ENCODE data around the gene PPM1F. TPM values are rescaled to one million over a fixed set of nuclear protein-coding genes. Genes with fewer than 3 reads are reported as not detected.

Gene PPM1F
- total and polyA plus RNA-seq, 2 donors (not counting 1 experiment from before 2014, with no cell fraction given): 12.5 to 37.0 TPM

DNA sequence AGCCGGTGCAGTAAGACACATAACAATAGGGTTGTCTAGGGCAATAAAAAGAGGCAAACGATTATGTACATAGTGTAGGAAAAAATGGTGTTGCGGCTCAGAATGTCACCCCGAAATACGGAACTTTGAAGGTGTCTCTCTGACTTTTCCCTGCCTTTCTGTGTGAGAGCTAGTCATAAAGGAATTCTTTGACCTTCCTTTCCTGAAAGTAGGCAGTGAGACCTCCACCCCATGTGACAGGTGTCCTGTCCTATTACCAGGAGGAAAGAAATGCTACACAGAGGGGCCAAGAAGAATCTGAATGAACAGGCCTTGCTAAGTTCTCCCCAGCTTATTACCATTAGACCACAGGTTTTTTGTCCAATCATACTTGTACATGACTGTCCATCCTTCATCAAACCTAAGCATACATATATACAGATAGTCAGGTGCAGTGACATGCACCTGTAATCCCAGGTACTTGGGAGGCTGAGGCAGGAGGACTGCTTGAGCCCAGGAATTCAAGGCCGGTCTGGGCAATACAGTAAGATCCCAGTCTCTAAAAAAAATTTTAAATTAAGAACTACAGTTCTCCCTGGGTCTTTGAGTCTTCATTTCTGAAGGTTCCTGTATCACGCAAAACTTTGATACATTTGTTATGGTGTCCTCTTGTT is 46.1 kb upstream of the PPM1F start:
- Histone ChIP-seq H2AFZ (ENCODE audit: low read length) (no peak overlapping the region), H3K27ac (ENCODE audit: insufficient read depth, low read length) (no peak overlapping the region), H3K4me2 (ENCODE audit: extremely low read depth, insufficient read depth, low read length) (no peak overlapping the region), H3K36me3 (ENCODE audit: control insufficient read depth, insufficient read depth, low read length) (no peaks in the 10 kb centered on the region), H3K79me2 (ENCODE audit: control insufficient read depth, insufficient read depth, low read length) (no peaks in the 10 kb centered on the region), H3K4me1 (ENCODE audit: control insufficient read depth, extremely low read depth, insufficient read depth, low read length) (no peaks in the 10 kb centered on the region), H3K4me3 (replicated peaks in 1 of 4; ENCODE audit: control extremely low read depth in 1 of 4, insufficient read depth in 1 of 4, low read depth in 3 of 4, low read length in 4 of 4) (no peak overlapping the region), H3K9ac (ENCODE audit: insufficient read depth, low read length) (no peak overlapping the region), H3K27me3 (ENCODE audit: control insufficient read depth, insufficient read depth, low read length) (peaks cover 22% of the 10 kb centered on the region), H4K20me1 (ENCODE audit: control insufficient read depth, extremely low read depth, insufficient read depth, low read length) (no peaks in the 10 kb centered on the region), H3K9me3 (ENCODE audit: control insufficient read depth, insufficient read depth, low read depth, low read length) (no peaks in the 10 kb centered on the region)
- DNase-seq (ENCODE audit: low read depth in 2 of 2): no peak
- no peak for TF ChIP-seq EZH2 (IDR thresholded peaks at IDR 0.05; ENCODE audit: low read length, missing control alignments)
- TF ChIP-seq, protein P1, sequence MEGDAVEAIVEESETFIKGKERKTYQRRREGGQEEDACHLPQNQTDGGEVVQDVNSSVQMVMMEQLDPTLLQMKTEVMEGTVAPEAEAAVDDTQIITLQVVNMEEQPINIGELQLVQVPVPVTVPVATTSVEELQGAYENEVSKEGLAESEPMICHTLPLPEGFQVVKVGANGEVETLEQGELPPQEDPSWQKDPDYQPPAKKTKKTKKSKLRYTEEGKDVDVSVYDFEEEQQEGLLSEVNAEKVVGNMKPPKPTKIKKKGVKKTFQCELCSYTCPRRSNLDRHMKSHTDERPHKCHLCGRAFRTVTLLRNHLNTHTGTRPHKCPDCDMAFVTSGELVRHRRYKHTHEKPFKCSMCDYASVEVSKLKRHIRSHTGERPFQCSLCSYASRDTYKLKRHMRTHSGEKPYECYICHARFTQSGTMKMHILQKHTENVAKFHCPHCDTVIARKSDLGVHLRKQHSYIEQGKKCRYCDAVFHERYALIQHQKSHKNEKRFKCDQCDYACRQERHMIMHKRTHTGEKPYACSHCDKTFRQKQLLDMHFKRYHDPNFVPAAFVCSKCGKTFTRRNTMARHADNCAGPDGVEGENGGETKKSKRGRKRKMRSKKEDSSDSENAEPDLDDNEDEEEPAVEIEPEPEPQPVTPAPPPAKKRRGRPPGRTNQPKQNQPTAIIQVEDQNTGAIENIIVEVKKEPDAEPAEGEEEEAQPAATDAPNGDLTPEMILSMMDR (conservative IDR thresholded peaks at IDR 0.05 in 1 of 2, IDR thresholded peaks at IDR 0.05 in 1 of 2; ENCODE audit: low read depth in 1 of 2, low read length in 2 of 2): no peak

DNA sequence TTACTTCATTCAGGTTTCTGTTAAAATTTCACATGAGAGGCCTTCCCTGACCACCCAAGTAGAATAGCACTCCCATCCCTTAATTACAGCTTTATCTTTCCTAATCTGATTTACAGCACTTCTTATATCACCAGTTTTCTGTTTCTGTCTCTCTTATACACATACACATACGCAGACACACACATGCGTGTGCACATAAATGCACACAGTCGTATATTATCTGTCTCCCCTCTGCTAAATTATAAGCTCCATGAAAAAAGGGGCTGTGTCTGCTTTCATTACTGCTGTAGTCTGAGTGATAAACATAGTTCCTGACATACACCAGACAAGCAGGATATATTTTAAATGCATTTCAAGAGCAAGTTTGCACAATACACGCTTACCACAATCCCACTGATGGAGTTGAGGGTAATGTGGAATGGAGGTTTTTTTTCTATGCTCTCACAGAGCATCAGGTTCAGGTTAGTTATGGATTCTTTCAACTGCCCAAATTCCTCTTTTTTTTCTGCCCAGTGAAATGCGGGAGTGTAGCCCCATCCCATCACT is 43.6 kb upstream of the PPM1F start:
- Histone ChIP-seq H2AFZ (ENCODE audit: low read length) (no peak overlapping the region), H3K36me3 (ENCODE audit: control insufficient read depth, insufficient read depth, low read length) (no peaks in the 10 kb centered on the region), H3K27me3 (ENCODE audit: control insufficient read depth, insufficient read depth, low read length) (peaks cover 25% of the 10 kb centered on the region), H3K4me2 (ENCODE audit: extremely low read depth, insufficient read depth, low read length) (no peak overlapping the region), H3K4me3 (replicated peaks in 1 of 4; ENCODE audit: control extremely low read depth in 1 of 4, insufficient read depth in 1 of 4, low read depth in 3 of 4, low read length in 4 of 4) (no peak overlapping the region), H3K27ac (ENCODE audit: insufficient read depth, low read length) (no peak overlapping the region), H3K9me3 (ENCODE audit: control insufficient read depth, insufficient read depth, low read depth, low read length) (no peaks in the 10 kb centered on the region), H3K79me2 (ENCODE audit: control insufficient read depth, insufficient read depth, low read length) (no peaks in the 10 kb centered on the region), H3K9ac (ENCODE audit: insufficient read depth, low read length) (no peak overlapping the region), H3K4me1 (ENCODE audit: control insufficient read depth, extremely low read depth, insufficient read depth, low read length) (no peaks in the 10 kb centered on the region), H4K20me1 (ENCODE audit: control insufficient read depth, extremely low read depth, insufficient read depth, low read length) (no peaks in the 10 kb centered on the region)
- no peak for DNase-seq (ENCODE audit: low read depth in 2 of 2)
- TF ChIP-seq, protein P1 (conservative IDR thresholded peaks at IDR 0.05 in 1 of 2, IDR thresholded peaks at IDR 0.05 in 1 of 2; ENCODE audit: low read depth in 1 of 2, low read length in 2 of 2): no peak
- no peak for TF ChIP-seq EZH2 (IDR thresholded peaks at IDR 0.05; ENCODE audit: low read length, missing control alignments)

DNA sequence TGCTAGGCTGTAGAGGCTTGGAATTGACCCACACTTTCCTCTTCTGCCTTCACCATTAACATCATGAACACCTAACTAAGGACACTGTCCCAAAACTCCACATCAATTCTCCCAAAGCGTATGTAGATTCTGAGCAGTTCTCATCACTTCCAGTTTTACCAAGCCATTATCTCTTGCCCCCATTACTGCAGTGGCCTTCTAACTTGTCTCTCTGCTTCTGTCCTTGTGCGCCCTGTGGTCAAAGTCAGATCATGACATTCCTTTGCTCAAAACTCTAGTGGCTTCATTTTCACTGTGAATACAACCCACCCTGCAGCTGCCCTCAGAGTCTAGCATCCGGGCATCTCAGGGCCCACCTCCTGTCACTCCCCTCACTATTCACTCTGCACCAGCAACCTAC is 43.0 kb upstream of the PPM1F start:
- H4K20me1 ChIP-seq (ENCODE audit: control insufficient read depth, extremely low read depth, insufficient read depth, low read length): no peaks in the 10 kb centered on the region
- peaks cover 23% of the 10 kb centered on the region for H3K27me3 ChIP-seq (ENCODE audit: control insufficient read depth, insufficient read depth, low read length)
- H3K9me3 ChIP-seq (ENCODE audit: control insufficient read depth, insufficient read depth, low read depth, low read length): no peaks in the 10 kb centered on the region
- no peaks in the 10 kb centered on the region for H3K4me1 ChIP-seq (ENCODE audit: control insufficient read depth, extremely low read depth, insufficient read depth, low read length)
- no peaks in the 10 kb centered on the region for H3K79me2 ChIP-seq (ENCODE audit: control insufficient read depth, insufficient read depth, low read length)
- no peak overlapping the region for H2AFZ ChIP-seq (ENCODE audit: low read length)
- no peak overlapping the region for H3K27ac ChIP-seq (ENCODE audit: insufficient read depth, low read length)
- H3K4me3 ChIP-seq (replicated peaks in 1 of 4; ENCODE audit: control extremely low read depth in 1 of 4, insufficient read depth in 1 of 4, low read depth in 3 of 4, low read length in 4 of 4): no peak overlapping the region
- no peaks in the 10 kb centered on the region for H3K36me3 ChIP-seq (ENCODE audit: control insufficient read depth, insufficient read depth, low read length)
- no peak for TF ChIP-seq EZH2 (IDR thresholded peaks at IDR 0.05; ENCODE audit: low read length, missing control alignments)
- TF ChIP-seq, protein P1 (conservative IDR thresholded peaks at IDR 0.05 in 1 of 2, IDR thresholded peaks at IDR 0.05 in 1 of 2; ENCODE audit: low read depth in 1 of 2, low read length in 2 of 2): no peak
- H3K9ac ChIP-seq (ENCODE audit: insufficient read depth, low read length): no peak overlapping the region
- no peak overlapping the region for H3K4me2 ChIP-seq (ENCODE audit: extremely low read depth, insufficient read depth, low read length)
- DNase-seq (ENCODE audit: low read depth in 2 of 2): no peak
